ENCODE measurements around the gene PCED1A.

DNA sequence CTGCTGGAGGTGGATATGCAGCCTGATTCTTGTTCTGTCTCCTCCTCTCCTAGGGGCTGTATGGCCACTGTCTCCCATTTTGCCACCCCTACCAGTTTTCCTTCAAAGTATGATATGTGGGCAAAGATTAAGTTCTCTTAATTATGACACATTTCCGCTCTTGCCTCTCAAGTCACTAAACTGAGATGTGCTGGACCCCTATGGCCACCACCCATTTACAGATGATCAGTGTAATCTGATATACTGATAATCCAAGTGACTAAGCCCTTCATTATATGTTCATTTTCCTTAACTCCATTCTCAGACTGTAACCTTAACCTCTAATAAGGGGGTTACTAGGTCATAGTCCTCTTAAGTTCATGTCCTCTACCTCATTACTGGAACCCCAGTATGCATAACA is 26.4 kb downstream of the PCED1A start:
- TF ChIP-seq CTCF (IDR thresholded peaks at IDR 0.05; ENCODE audit: low read depth, low read length, poor library complexity, severe bottlenecking) (no peak), EZH2phosphoT487 (IDR thresholded peaks at IDR 0.05; ENCODE audit: borderline replicate concordance, low read length) (no peak)

All from DOHH2 (cell line).